ENCODE data around the gene DENND6B.
"Not testable (repeated sequence)": the region's sequence is repeated elsewhere in the genome, so short reads cannot be mapped to it uniquely, and the experiment has no call there.

The DENND6B gene

GRCh38 chr22:50339945-50340879 lies 13.4 kb upstream of the DENND6B start:
- no peak overlapping the region for H3K27ac ChIP-seq
- no peak for DNase-seq (ENCODE audit: low read depth, low spot score)

GRCh38 chr22:50338860-50339462 lies 12.1 kb upstream of the DENND6B start:
- H3K27ac ChIP-seq: no peak overlapping the region
- no peak for DNase-seq (ENCODE audit: low read depth, low spot score)

GRCh38 chr22:50338042-50338573 lies 11.3 kb upstream of the DENND6B start:
- no peak overlapping the region for H3K27ac ChIP-seq
- no peak for DNase-seq (ENCODE audit: low read depth, low spot score)

GRCh38 chr22:50337262-50338041 lies 10.6 kb upstream of the DENND6B start:
- no peak for DNase-seq (ENCODE audit: low read depth, low spot score)
- no peak overlapping the region for H3K27ac ChIP-seq

- DNase-seq (ENCODE audit: low read depth, low spot score); H3K27ac ChIP-seq: not testable (repeated sequence)
Observed at GRCh38 chr22:50334433-50334832, 7.6 kb upstream of the DENND6B start.

DNA sequence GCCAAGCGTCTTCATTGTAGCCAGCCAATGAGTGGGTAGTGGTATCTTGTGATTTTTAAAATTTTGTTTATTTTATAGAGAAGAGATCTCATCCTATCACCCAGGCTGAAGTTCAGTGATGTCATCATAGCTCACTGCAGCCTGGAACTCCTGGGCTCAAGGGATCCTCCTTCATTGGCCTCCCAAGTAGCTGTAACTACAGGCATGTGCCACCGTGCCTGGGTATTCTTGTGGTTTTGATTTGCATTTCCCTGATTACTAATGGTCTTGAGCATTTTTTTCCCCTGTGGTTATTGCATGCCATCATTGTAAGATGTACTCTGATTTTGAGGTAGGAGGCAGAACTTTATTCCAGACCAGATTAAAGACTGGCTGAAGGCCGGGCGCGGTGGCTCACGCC lies 2.4 kb upstream of the DENND6B start:
- H3K27ac ChIP-seq: no peak overlapping the region
- no peak for DNase-seq (ENCODE audit: low read depth, low spot score)

DNA sequence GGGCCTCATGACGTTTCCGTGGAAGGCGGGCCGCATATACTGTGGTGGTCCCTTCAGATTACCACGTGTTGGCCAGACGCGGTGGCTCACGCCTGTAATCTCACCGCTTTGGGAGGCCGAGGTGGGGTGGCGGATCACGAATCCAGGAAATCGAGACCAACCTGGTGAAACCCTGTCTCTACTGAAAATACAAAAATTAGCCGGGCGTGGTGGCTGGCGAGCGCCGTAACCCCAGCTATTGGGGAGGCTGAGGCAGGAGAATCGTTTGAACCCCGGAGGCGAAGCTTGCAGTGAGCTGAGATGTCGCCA lies 853 bp upstream of the DENND6B start:
- DNase-seq (ENCODE audit: low read depth, low spot score): no peak
- H3K27ac ChIP-seq: peak overlapping the region; percentile 51

DNA sequence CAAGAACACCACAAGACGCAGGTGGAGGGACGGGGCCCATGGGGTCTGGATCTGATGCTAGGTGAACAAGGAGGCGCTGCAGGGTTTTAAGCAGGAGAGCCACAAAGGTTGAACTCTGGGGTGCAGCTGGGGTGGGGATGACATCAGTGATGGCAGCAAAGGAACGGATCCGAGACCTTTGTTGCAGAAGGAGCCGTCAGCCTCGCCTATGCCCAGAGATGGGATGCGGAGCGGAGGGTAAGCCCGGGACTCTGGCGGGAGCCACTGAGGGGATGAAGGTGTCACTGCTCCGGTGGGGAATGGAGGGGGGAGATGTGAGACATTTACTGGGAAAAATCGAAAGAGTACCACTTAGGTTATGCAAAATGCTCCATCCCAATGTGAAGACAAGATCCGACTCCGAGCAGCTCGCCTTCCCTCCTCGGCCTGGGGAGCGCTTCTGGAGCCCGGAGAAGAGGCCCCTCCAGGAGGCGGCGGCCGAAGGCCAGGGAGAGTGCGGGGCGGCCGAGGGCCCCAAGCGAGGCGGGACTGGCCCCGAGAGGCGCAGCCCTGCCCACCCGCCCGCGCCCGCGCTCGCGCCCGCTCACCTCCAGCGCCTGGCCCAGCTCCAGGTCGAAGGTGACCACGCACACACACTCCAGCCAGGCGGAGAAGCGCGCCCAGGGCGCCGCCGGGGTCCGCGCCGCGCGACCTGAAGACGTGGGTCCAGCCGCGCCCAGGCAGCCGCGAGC lies 422 bp downstream of the DENND6B start:
- no peak for DNase-seq (ENCODE audit: low read depth, low spot score)
- H3K27ac ChIP-seq: no peak overlapping the region

GRCh38 chr22:50325444-50326224 lies 1.2 kb downstream of the DENND6B start:
- H3K27ac ChIP-seq: no peak overlapping the region

DNA sequence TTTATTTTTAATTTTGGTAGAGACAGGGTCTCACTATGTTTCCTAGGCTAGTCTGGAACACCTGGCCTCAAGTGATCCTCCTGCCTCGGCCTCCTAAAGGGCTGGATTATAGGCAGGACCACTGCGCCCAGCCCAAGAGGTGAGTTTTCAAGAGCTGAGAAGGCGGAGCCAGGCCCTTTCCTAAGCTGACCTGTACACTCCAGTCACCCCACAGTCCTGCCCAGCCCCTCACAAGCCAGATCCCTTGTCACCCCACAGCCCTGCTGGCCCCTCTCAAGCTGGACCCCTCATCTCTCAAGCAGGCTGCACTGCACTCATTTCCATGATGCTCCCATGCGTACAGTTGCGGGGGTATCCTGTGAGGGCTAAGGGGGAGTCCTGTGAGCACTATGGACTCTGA lies 2.9 kb downstream of the DENND6B start:
- DNase-seq (ENCODE audit: low read depth, low spot score): no peak
- no peak overlapping the region for H3K27ac ChIP-seq

More at GRCh38 chr22:50325444-50326224, 1.2 kb downstream of the DENND6B start:
- no peak for DNase-seq (ENCODE audit: low read depth, low spot score)

GRCh38 chr22:50322382-50323104 lies 4.3 kb downstream of the DENND6B start:
- not testable (repeated sequence) for DNase-seq (ENCODE audit: low read depth, low spot score); H3K27ac ChIP-seq

DNA sequence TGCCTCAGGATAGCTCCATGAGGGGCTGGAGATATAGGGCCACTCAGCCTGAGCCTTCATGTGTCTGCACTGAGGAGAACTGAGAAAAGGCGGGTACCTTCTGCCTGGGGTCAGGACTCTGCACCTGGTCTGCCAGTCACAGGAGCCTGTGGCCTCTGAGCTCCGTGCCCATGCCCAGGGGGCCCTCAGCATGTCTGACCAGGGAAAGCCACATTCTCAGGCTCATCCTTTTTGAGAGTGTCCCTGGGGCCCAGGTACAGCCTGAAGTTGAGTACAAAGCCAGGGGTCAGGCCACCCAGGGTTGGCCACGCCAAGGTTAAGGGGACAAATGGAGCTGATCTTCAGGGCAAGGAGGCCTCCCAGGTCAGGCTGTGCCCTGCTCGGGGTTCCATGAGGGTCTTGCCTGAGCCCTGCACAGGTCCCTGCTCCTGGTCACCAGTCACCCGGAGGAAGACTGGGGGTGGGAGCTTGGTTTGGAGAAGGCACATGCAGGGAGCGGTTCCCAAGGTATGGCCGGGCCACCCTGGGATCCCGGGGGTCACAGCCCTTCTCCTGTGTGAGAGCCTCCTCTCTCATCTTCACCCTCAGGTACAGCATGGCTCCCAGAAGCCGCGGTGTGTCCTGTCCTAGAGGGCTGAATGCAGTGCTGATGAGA lies 6.0 kb downstream of the DENND6B start:
- DNase-seq (ENCODE audit: low read depth, low spot score): no peak
- no peak overlapping the region for H3K27ac ChIP-seq

DNA sequence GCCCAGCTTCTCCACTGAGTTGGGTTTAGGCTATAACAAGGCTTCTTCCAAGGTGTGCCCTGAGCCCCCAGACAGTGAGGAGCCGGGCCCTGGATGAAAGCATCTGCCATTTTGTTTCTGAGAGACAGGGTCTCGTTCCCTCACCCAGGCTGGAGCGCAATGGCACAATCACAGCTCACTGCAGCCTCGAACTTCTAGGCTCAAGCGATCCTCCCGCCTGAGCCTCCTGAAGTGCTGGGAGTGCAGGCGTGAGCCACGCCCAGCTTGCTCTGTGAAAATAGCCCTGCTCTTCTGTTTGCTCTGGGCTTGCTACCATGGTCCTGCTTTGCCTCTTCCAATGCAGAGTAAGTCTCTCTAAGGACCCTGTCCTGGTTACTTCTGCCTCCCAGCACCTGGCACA lies 6.7 kb downstream of the DENND6B start:
- DNase-seq (ENCODE audit: low read depth, low spot score): no peak
- H3K27ac ChIP-seq: no peak overlapping the region

DNA sequence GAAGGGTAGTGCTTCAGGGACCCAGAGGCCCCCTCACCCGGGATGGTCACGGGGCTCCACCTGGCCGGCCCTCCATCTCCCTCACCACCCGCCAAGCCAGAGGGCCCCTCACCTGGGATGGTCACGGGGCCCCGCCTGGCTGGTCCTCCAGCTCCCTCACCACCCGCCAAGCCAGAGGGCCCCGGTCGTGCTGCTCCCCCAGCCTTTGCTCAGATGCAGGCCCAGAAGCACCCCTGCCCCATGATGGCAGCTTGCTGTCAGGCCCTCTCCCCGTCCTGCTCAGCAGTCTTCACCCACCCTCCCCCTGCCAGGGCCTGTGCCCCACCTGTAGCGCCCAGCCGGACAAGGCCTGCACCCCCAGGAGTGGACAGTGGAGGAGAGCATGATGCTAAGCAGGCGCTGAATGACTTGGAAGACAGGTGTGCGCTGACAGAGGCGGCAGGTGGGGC lies 7.3 kb downstream of the DENND6B start:
- no peak for DNase-seq (ENCODE audit: low read depth, low spot score)
- no peak overlapping the region for H3K27ac ChIP-seq

DNA sequence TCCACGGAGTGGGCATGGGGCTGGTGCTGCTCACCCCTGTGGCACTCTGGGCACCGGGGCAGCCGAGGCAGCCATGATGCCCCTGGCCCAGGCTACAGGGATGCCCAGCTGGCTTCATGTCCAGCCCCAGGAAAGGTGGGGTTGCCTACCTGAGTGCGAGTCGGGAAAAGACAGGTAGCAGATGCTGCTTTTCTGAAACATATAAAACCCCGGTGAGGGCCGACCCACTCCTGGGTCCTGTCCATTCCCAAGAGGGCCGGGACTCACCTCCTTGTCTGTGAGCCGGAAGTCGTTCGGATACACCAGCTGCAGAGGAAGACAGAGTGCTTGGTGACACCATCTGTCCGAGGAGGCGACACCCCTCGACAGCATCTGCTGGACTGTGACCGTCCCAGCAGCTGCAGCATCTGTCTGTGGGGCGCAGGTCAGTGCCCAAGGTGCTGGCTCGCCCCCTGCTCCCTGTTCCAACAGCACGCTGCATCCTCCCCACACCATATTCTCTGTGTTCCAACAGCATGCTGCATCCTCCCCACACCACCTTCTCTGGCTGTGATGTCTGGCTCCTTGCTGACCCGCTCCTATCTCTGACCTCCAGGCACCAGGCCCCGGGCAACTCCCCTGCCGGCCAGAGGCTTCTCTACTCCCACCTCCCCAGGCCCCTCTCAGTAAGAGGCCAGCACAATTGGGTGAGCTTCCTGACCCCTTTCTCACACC lies 8.0 kb downstream of the DENND6B start:
- no peak overlapping the region for H3K27ac ChIP-seq
- DNase-seq (ENCODE audit: low read depth, low spot score): no peak

DNA sequence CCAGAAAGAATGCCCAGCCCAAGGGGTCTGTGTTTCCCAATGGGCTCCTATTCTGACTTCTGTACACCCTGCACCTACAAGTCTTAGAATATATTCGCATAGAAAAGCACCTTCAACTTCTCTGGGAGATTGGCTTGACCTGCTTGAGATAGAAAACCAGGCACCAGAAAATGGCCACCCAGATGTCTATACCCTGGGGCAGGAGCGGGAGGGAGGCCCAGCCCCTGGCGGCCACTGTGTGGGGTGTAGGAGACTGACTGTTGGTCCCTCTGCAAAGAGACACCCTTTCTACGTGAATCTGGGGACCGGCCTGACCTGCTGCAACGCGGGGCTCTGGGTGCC lies 8.5 kb downstream of the DENND6B start:
- no peak for DNase-seq (ENCODE audit: low read depth, low spot score)
- no peak overlapping the region for H3K27ac ChIP-seq

DNA sequence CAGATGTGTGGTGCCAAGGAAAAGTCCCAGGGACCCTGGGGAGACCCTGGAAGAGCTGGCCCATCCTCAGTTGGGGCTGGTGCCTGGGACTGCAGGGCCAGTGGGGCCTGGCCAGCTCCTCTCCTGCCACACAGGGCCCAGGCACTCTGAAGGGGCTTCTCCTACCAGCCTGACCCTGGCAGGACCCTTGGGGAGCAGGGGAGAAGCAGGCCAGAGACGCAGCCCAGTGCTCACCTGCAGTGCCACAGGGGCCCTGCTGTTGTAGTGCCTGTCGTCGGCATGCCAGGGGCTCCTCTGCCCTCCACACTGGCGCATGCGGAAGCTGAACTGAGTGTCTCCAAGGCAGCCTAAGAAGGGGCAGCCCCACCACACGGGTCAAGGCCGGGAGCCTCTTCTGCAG lies 9.1 kb downstream of the DENND6B start:
- no peak overlapping the region for H3K27ac ChIP-seq
- DNase-seq (ENCODE audit: low read depth, low spot score): no peak

GRCh38 chr22:50317178-50317577 lies 9.6 kb downstream of the DENND6B start:
- DNase-seq (ENCODE audit: low read depth, low spot score): no peak
- no peak overlapping the region for H3K27ac ChIP-seq
